CD14-positive monocyte (primary cell): Measurements from ENCODE around the gene CTNNA3. TPM values are rescaled to one million over a fixed set of nuclear protein-coding genes. Genes with fewer than 3 reads are reported as not detected.

Source experiments
- DNase-seq, 3 donors: peaks; one replicate each; pipeline ENCODE4 v3.0.0-alpha.2; 2011 to 2022
- H2AFZ ChIP-seq: 2 replicates; pipeline ENCODE4 v1.6.0; 2012; ENCODE audit warnings: mild to moderate bottlenecking, low read depth, low read length, inconsistent platforms; ENCODE audit not compliant: insufficient read depth, poor library complexity, severe bottlenecking
- H3K27ac ChIP-seq, 2 donors: 1 replicate in 1 of 2; 2 replicates in 1 of 2; pipeline ENCODE4 v1.5.1; 2012 to 2013; ENCODE audit warnings: low read length in 2 of 2, control low read depth in 1 of 2, inconsistent platforms in 1 of 2, low read depth in 1 of 2, mild to moderate bottlenecking in 1 of 2
- H3K27me3 ChIP-seq, 2 donors: one replicate each; pipeline versions ENCODE4 v1.6.0 to v1.6.1; 2011 to 2013; ENCODE audit warnings: low read length in 2 of 2; ENCODE audit not compliant: control insufficient read depth in 2 of 2, insufficient read depth in 2 of 2
- H3K36me3 ChIP-seq, 2 donors: replicated peaks in 1 of 2; 1 replicate in 1 of 2; 2 replicates in 1 of 2; pipeline versions ENCODE4 v1.5.1 to v1.6.1; 2012 to 2013; ENCODE audit warnings: low read length in 2 of 2, control low read depth in 1 of 2, inconsistent platforms in 1 of 2, mild to moderate bottlenecking in 1 of 2; ENCODE audit not compliant: insufficient read depth in 2 of 2, control insufficient read depth in 1 of 2
- H3K4me1 ChIP-seq, 2 donors: 1 replicate in 1 of 2; 2 replicates in 1 of 2; pipeline versions ENCODE4 v1.5.1 to v1.6.1; 2012 to 2013; ENCODE audit warnings: low read length in 2 of 2, control low read depth in 1 of 2, inconsistent platforms in 1 of 2, mild to moderate bottlenecking in 1 of 2, moderate library complexity in 1 of 2; ENCODE audit not compliant: insufficient read depth in 2 of 2, control insufficient read depth in 1 of 2
- H3K4me2 ChIP-seq: replicated peaks from 2 replicates; pipeline ENCODE3; 2012; ENCODE audit warnings: low read length, moderate library complexity, mild to moderate bottlenecking; ENCODE audit not compliant: poor library complexity, severe bottlenecking; ENCODE audit errors: extremely low read depth
- H3K4me3 ChIP-seq, 3 experiments: fragments of 200-600 bp in 1 of 3; sonication (generic) in 1 of 3; replicated peaks in 1 of 3; 1 replicate in 2 of 3; 2 replicates in 1 of 3; pipeline ENCODE4 v1.5.1; 2011 to 2013; ENCODE audit warnings: low read length in 3 of 3, mild to moderate bottlenecking in 3 of 3, control low read depth in 2 of 3, low read depth in 2 of 3, inconsistent platforms in 1 of 3, moderate library complexity in 1 of 3
- H3K79me2 ChIP-seq: 2 replicates; pipeline ENCODE4 v1.6.0; 2012; ENCODE audit warnings: mild to moderate bottlenecking, control low read depth, inconsistent platforms, low read length, moderate library complexity; ENCODE audit not compliant: insufficient read depth
- H3K9ac ChIP-seq: 2 replicates; pipeline ENCODE4 v1.6.0; 2017; ENCODE audit warnings: low read length, mild to moderate bottlenecking; ENCODE audit not compliant: insufficient read depth, poor library complexity, severe bottlenecking
- H3K9me3 ChIP-seq, 2 donors: replicated peaks in 1 of 2; 1 replicate in 1 of 2; 2 replicates in 1 of 2; pipeline versions ENCODE4 v1.5.1 to v1.6.1; 2012 to 2013; ENCODE audit warnings: low read length in 2 of 2, control low read depth in 1 of 2; ENCODE audit not compliant: control insufficient read depth in 1 of 2, insufficient read depth in 1 of 2
- H4K20me1 ChIP-seq: 2 replicates; pipeline ENCODE4 v1.6.0; 2012; ENCODE audit warnings: mild to moderate bottlenecking, low read length, control low read depth, moderate library complexity; ENCODE audit not compliant: insufficient read depth
- H3K27ac Mint-ChIP-seq, 7 donors: one replicate each; pipeline ENCODE4 v1.8.0; 2020; ENCODE audit warnings: mild to moderate bottlenecking in 7 of 7, mixed read lengths in 7 of 7, moderate library complexity in 6 of 7, inconsistent platforms in 2 of 7
- H3K27me3 Mint-ChIP-seq, 3 donors: one replicate each; pipeline ENCODE4 v1.8.0; 2021 to 2022; ENCODE audit warnings: low read depth in 3 of 3, mild to moderate bottlenecking in 3 of 3, mixed read lengths in 3 of 3, moderate library complexity in 3 of 3, inconsistent platforms in 1 of 3
- H3K36me3 Mint-ChIP-seq, 2 donors: one replicate each; pipeline ENCODE4 v1.8.0; 2020; ENCODE audit warnings: mixed read lengths in 2 of 2, inconsistent platforms in 1 of 2, mild to moderate bottlenecking in 1 of 2
- H3K4me1 Mint-ChIP-seq: one replicate; pipeline ENCODE4 v1.8.0; 2020; ENCODE audit warnings: mild to moderate bottlenecking, mixed read lengths
- H3K4me3 Mint-ChIP-seq, 2 donors: one replicate each; pipeline ENCODE4 v1.8.0; 2020; ENCODE audit warnings: mild to moderate bottlenecking in 2 of 2, mixed read lengths in 2 of 2, moderate library complexity in 1 of 2
- H3K9me3 Mint-ChIP-seq, 7 donors: one replicate each; pipeline ENCODE4 v1.8.0; 2020 to 2022; ENCODE audit warnings: mixed read lengths in 7 of 7, mild to moderate bottlenecking in 6 of 7, moderate library complexity in 6 of 7, inconsistent platforms in 2 of 7
- CTCF ChIP-seq: fragments of 200-600 bp; IDR thresholded peaks from one replicate; pipeline ENCODE4 v1.8.0; 2022; ENCODE audit warnings: antibody characterized with exemption, mild to moderate bottlenecking
- WGBS: methylation state at CpG from one replicate; pipeline ENCODE4 v1.1.5; 2013; ENCODE audit warnings: missing lambda C conversion rate; ENCODE audit not compliant: insufficient coverage; 5-methylcytosine and 5-hydroxymethylcytosine counted together
- intact Hi-C, 2 donors: fragments of 100-400 bp; cut with micrococcal nuclease; formaldehyde crosslinking; loops; one replicate each; pipeline versions ENCODE4 v1.15.0 to v1.15.1; 2023
- polyA plus RNA-seq, 3 donors: library from polyadenylated mRNA; depleted of rRNA in 1 of 3; unstranded in 2 of 3; stranded (reverse) in 1 of 3; fragments of 300-500 nt in 2 of 3; fragments of >200 nt in 1 of 3; fragmentation: Illumina TruSeq in 2 of 3; gene quantifications; 1 replicate in 2 of 3; 2 replicates in 1 of 3; pipeline ENCODE4 v1.2.3, GENCODE V29; 2012 to 2021

Gene CTNNA3
- polyA plus RNA-seq, 3 donors = not detected

- Histone ChIP-seq H2AFZ (no peak overlapping the region), H3K79me2 (no peaks in the 10 kb centered on the region), H3K4me3 (no peak overlapping the region), H3K4me2 (no peak overlapping the region), H3K9ac (no peak overlapping the region), H3K9me3 (peaks cover 6 to 11% of the 10 kb centered on the region in 2 donors), H3K36me3 (no peaks in the 10 kb centered on the region), H3K27ac (no peak overlapping the region), H3K4me1 (no peaks in the 10 kb centered on the region), H4K20me1 (no peaks in the 10 kb centered on the region), H3K27me3 (no peaks in the 10 kb centered on the region)
- Mint-ChIP-seq H3K9me3 (peaks cover 0 to 19% (median 13%) of the 10 kb centered on the region in 7 donors), H3K4me1 (no peaks in the 10 kb centered on the region), H3K36me3 (no peaks in the 10 kb centered on the region), H3K27me3 (peaks cover 0 to 3% (median 2%) of the 10 kb centered on the region in 3 donors), H3K27ac (no peak overlapping the region), H3K4me3 (no peak overlapping the region)
- intact Hi-C loops = no loop called here
- DNase-seq = no peak
- no peak for TF ChIP-seq CTCF
- WGBS = 72% methylated on average over 4 of the region's 4 CpGs
Observed at GRCh38 chr10:67225226-67225625, 470.8 kb downstream of the CTNNA3 start.

GRCh38 chr10:67224553-67224952 lies 471.4 kb downstream of the CTNNA3 start:
- no peaks in the 10 kb centered on the region for H3K36me3 ChIP-seq
- H3K79me2 ChIP-seq = no peaks in the 10 kb centered on the region
- no peaks in the 10 kb centered on the region for H3K4me1 ChIP-seq
- DNase-seq = no peak
- no peak overlapping the region for H2AFZ ChIP-seq
- no peaks in the 10 kb centered on the region for H3K4me1 Mint-ChIP-seq
- no peak overlapping the region for H3K4me3 ChIP-seq
- WGBS = 100% methylated on average over 4 of the region's 5 CpGs
- H3K4me2 ChIP-seq = no peak overlapping the region
- TF ChIP-seq CTCF = no peak
- peaks cover 0 to 17% (median 11%) of the 10 kb centered on the region in 7 donors for H3K9me3 Mint-ChIP-seq
- H3K27me3 ChIP-seq = no peaks in the 10 kb centered on the region
- no peak overlapping the region for H3K9ac ChIP-seq
- intact Hi-C loops = no loop called here
- no peak overlapping the region for H3K4me3 Mint-ChIP-seq
- H3K27me3 Mint-ChIP-seq = peaks cover 0 to 3% (median 2%) of the 10 kb centered on the region in 3 donors
- no peaks in the 10 kb centered on the region for H3K36me3 Mint-ChIP-seq
- H3K9me3 ChIP-seq = peaks cover 6 to 11% of the 10 kb centered on the region in 2 donors
- no peak overlapping the region for H3K27ac Mint-ChIP-seq
- H3K27ac ChIP-seq = no peak overlapping the region
- H4K20me1 ChIP-seq = no peaks in the 10 kb centered on the region
